Caki2 (cell line): Measurements from ENCODE around the gene UBTD1. TPM values are rescaled to one million over a fixed set of nuclear protein-coding genes. Genes with fewer than 3 reads are reported as not detected.
"Not testable (repeated sequence)": the region's sequence is repeated elsewhere in the genome, so short reads cannot be mapped to it uniquely, and the experiment has no call there.

Source experiments
- DNase-seq: peaks from one replicate; pipeline ENCODE4 v3.0.0-alpha.2; 2015; ENCODE audit warnings: low read depth
- in situ Hi-C: cut with HindIII; loops from 2 replicates; pipeline ENCODE4 v1.10.0; 2016; ENCODE audit warnings: low sequenced_read_pairs, low pct_unique_long_range_greater_than_20kb, mixed read lengths
- total RNA-seq: library from RNA; depleted of rRNA; stranded (reverse); fragments of >200 nt; shearing (Covaris generic); gene quantifications from 2 replicates; pipeline ENCODE4 v1.2.3, GENCODE V29; 2014; ENCODE audit warnings: low replicate concordance

The UBTD1 gene
- total RNA-seq, 1 experiment from 2014 or later, result 23.3 TPM

GRCh38 chr10:97479410-97479809, 19.3 kb upstream of the UBTD1 start:
- DNase-seq, in situ Hi-C loops: not testable (repeated sequence)

- in situ Hi-C loops, result no loop called here
- no peak for DNase-seq
These were observed 18.8 kb upstream of the UBTD1 start for GRCh38 chr10:97479939-97480338.

- DNase-seq, result no peak
- in situ Hi-C loops, result no loop called here
These were observed 17.7 kb upstream of the UBTD1 start for GRCh38 chr10:97481071-97481470.

DNA sequence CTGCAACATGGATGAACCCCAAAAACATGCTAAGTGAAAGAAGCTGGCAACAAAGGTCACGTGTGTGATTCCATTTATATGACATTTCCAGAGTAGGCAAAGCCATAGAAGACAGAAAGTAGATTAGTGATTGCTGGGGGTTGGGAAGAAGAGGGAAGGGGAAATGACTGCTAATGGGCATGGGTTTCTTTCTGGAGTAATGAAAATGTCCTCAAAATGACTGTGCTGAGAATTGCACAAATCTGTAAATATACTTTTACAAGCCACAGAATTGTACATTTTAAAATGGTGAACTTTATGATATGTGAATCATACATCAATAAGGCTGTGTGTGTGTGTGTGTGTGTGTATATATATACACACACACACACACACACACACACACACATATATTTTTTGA, 16.3 kb upstream of the UBTD1 start:
- DNase-seq, result no peak
- in situ Hi-C loops, result no loop called here

DNA sequence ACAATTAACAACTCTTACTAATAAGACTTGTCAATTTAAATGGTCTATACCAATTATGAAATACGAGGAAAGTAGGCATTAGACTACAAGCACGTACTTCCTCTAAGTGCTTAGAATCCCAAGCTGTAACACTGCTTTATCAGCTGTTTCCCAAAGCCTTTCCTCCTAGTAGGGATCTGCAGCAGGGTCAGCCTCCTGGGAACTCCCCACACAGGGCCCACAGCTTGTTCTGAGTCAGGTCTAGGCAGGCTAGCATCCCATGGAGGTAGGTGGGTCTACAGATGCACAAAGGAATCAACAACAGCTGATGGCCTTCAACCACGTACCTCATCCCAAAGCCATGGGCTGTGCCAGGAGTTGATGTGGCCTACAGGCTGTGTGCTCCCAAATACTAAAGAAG, 15.2 kb upstream of the UBTD1 start:
- no peak for DNase-seq
- in situ Hi-C loops, result no loop called here

- DNase-seq, result no peak
- in situ Hi-C loops, result no loop called here
These were observed 14.8 kb upstream of the UBTD1 start for GRCh38 chr10:97483921-97484320.

DNA sequence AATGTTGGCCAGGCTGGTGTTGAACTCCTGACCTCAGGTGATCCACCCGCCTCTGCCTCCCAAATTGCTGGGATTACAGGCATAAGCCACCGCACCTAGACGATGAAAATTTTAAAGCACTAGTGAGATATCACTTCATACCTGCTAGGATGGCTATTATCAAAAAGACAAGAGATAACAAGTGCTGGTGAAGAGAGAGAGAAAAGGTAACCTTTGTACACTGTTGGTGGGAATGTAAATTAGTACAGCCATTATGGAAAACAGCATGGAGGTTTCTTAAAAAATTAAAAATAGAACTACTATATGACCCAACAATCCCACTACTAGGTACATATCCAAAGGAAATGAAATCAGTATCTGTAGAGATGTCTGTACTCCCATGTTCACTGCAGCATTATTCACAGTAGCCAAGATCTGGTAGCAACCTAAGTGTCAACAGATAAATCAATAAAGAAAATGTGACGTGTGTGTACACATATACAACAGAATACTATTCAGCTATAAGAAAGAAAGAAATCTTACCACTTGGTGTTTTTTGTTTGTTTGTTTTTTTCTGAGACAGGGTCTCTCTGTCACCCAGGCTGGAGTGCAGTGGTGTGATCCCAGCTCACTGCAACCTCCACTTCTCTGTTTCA, 13.0 kb upstream of the UBTD1 start:
- no peak for DNase-seq
- in situ Hi-C loops, result no loop called here

DNA sequence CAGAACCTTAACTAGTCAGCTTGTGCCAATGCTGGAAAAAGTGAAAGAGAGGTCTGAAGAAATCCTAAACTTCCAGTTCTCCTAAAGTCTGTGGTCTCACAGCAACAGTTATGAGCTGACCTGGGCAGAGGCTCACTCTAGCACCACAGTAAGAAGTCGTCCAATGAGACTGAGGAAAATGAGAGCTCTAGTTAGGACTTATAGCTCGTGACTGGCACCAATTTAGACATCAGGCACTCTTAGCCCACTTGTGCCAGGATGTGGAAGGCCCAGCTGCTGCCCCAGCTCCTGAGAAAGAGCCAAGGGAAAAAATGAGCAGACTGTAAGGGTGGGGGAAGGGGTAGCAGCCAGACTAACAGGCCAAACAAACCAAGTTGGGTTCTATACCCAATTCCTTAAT, 8.1 kb upstream of the UBTD1 start:
- DNase-seq, result no peak
- in situ Hi-C loops, result no loop called here

- in situ Hi-C loops, result no loop called here
- DNase-seq, result no peak
These were observed 4.6 kb upstream of the UBTD1 start for GRCh38 chr10:97494151-97494550.

GRCh38 chr10:97494863-97495506, 3.7 kb upstream of the UBTD1 start:
- no peak for DNase-seq
- in situ Hi-C loops, result no loop called here

DNA sequence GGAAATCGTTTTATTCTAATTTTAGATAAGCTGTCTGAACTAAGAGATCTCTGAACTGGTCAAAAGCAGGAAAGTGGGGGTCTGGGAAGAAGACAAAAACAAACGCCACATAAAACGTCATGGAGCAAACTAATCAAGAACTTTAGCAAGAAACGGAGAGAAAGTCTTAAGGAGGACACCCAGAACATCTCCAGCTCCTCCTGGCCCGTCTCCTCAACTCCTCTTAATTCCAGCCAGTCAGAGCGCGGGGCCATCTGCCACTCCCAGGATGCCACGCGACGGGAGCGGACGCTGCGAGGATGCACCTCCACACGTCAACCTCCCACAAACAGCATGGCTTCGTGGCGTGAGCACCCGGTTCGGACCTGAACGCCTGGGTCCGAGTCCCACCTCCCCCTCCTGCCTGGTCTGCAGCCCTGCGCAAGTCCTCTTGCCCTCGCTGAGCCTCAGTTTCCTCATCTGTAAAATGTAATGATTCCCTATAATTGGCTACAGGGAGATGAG, 1.1 kb upstream of the UBTD1 start:
- in situ Hi-C loops, result no loop called here
- DNase-seq, result peak; percentile 70

DNA sequence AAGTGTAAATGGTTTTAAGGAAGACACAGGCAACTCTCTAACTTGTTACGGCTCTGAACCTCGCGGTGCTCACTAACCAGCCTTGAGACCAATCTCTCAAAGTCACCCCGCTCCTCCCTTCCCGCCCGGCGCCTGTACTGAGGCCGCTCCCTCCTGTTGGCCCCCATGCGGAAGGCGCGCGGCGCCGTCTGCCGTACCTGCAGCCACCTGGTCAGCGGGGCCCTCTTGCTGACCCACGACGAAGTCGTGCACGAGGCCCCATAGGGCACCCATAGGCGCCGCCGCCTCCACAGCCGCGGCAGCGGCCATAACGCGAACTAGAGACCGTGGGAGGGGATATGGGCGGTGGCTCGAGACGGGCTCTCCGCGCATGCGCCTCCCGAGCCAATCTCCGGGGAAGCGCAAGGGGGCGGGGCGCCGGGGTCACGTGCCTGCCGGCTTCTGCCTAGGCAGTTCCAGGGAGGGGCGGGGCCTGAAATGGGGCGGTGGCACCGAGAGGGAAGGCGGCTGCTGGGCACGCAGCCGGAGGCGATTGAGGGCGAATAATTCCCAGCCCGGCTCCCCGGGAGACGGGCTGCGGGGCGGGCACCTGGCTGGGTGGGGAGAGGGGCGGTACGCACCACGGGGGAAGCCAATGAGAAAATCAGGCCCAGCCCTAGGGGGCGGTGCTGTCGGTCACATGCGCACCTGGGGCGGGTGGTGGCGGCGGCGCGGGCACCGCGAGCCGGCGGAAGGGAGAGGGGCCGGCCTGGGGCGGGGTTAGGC, 466 bp upstream of the UBTD1 start, which contains the start of gene MMS19:
TSS of gene MMS19 (minus strand) at position 347 of the 765 bp plus-strand sequence. CDS start at position 309, 38 bp downstream.
- peak; percentile 97 for DNase-seq
- in situ Hi-C loops, result no loop called here

DNA sequence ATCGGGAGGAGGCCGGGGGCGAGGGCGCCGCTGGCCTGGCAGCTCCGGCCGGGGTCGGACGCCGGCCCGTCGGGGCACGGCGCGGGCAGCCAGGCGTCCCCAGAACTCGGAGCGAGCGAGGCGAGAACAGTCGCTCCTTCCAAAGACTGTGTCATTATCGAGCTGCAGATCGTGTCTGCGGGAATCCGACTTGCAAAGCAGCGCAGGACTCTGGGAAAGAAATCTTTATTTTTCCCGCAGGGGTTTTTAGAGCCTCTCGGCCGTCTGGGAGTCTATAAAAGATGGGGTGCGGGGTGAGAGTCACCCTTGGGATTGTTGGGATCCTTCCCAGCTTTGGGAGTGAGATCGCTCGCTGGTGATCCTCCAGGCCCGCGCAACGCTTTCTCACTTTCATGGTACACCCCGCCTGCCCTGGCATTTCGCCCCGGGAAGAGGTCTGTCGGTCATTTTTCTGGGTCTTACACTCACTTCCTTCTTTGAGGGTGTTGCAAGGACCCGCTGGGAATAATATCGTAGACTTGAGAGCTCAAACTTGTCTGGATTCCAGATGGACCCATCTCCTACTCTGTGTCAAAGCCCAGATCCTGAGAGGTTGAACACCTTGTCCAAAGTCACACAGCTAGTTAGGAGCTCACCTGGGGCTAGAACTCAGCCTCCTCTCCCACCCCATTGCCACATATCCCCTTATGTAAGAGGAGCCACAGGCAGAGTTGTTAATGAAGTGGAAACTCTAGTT, 1.0 kb downstream of the UBTD1 start:
- no peak for DNase-seq
- in situ Hi-C loops, result no loop called here

GRCh38 chr10:97500297-97500575, 1.5 kb downstream of the UBTD1 start:
- in situ Hi-C loops, result no loop called here

DNA sequence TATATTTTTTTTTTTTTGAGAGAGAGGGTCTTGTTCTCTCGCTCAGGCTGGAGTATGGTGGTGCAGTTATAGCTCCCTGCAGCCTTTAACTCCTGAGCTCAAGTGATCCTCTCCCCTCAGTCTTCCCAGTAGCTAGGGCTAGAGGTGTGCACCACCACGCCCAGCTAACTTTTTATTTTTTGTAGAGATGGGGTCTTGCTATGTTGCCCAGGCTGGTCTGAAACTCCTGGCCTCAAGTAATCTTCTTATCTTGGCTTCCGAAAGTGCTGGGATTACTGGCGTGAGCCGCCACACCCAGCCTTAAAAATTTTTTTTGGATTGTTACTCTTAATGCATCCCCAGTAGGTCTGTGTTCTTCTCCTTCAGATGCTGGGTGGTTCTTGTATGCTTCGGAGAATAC, 4.2 kb downstream of the UBTD1 start:
- no peak for DNase-seq
- in situ Hi-C loops, result no loop called here

More at GRCh38 chr10:97500297-97500575, 1.5 kb downstream of the UBTD1 start:
- DNase-seq, result no peak

- in situ Hi-C loops, result no loop called here
- DNase-seq, result no peak
These were observed 4.7 kb downstream of the UBTD1 start for GRCh38 chr10:97503406-97503805.

DNA sequence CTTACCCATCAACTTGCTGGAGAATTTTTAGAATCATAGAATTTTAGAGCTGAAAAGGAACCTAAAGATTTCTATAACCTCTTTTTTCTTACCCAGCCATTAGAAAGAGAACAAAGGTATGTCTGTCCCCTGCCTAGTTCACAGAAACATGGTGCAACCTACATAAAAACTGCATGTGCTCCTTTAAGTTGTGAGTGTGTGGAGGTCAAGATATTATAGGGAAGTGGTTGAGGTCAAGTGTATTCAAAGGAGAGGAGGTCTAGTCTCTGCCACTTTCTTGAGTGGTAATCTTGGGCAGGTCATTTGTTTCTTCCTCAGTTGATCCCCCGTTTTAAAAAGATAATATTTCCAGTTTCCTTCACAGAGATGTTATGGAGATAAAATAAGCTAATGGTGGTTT, 6.4 kb downstream of the UBTD1 start:
- in situ Hi-C loops, result no loop called here
- DNase-seq, result no peak

GRCh38 chr10:97506199-97506991, 7.7 kb downstream of the UBTD1 start:
- in situ Hi-C loops, result no loop called here
- DNase-seq, result no peak
